Gastroesophageal sphincter (tissue), 3 donors: Measurements from ENCODE around the gene GLS2.
"Not testable (repeated sequence)": the region's sequence is repeated elsewhere in the genome, so short reads cannot be mapped to it uniquely, and the experiment has no call there.

Experiments used
- CTCF ChIP-seq, 4 experiments: fragments of 200-600 bp in 2 of 4; fragments of 450-650 bp in 2 of 4; sonication (generic) in 1 of 4; IDR thresholded peaks; one replicate each; pipeline ENCODE4 v1.5.1; 2017 to 2019; ENCODE audit warnings: antibody characterized with exemption in 4 of 4, mild to moderate bottlenecking in 2 of 4, moderate library complexity in 2 of 4
- EP300 ChIP-seq: sonication (generic); formaldehyde crosslinking; IDR thresholded peaks from one replicate; pipeline ENCODE4 v1.6.1; 2017; ENCODE audit warnings: antibody characterized with exemption, mild to moderate bottlenecking
- POLR2A ChIP-seq, 2 donors: fragments of 450-650 bp; IDR thresholded peaks; one replicate each; pipeline ENCODE4 v1.6.1; 2017; ENCODE audit warnings: antibody characterized with exemption in 2 of 2, mild to moderate bottlenecking in 2 of 2, moderate library complexity in 1 of 2

DNA sequence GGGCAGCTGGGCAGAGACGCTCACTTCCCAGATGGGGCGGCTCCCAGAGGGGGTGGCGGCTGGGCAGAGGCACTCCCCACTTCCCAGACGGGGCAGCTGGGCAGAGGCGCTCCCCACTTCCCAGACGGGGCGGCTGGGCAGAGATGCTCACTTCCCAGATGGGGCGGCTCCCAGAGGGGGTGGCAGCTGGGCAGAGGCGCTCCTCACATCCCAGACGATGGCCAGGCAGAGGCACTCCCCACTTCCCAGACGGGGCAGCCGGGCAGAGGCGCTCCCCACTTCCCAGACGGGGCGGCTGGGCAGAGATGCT is 6.1 kb upstream of the GLS2 start:
- TF ChIP-seq CTCF (IDR thresholded peaks at IDR 0.05); EP300; POLR2A (IDR thresholded peaks at IDR 0.05): not testable (repeated sequence)
